K562 (cell line): Measurements from ENCODE around the gene KLKB1. TPM values are rescaled to one million over a fixed set of nuclear protein-coding genes. Genes with fewer than 3 reads are reported as not detected.
A peak's percentile ranks its signal among the peaks of the same experiment; 100 is the strongest.

ENCODE experiments used
- CAMTA2 ChIP-seq: fragments of 250-450 bp; sonication (Bioruptor Pico); conservative IDR thresholded peaks from 2 replicates; pipeline ENCODE4 v1.5.1; 2022
- MCM7 ChIP-seq, 2 experiments: fragments of 450-650 bp; IDR thresholded peaks; 2 replicates each; pipeline ENCODE4 v1.6.1; 2016 to 2018
- PHB2 ChIP-seq: fragments of 450-650 bp; IDR thresholded peaks from 2 replicates; pipeline ENCODE4 v1.6.1; 2017; ENCODE audit warnings: low read depth
- SMAD1 ChIP-seq: fragments of 150-350 bp; IDR thresholded peaks from 2 replicates; pipeline ENCODE4 v1.6.1; 2014; ENCODE audit warnings: low read length, low read depth; ENCODE audit not compliant: partially characterized antibody
- TAF15 ChIP-seq: fragments of 200-400 bp; formaldehyde crosslinking; IDR thresholded peaks from 2 replicates; pipeline ENCODE4 v1.6.1; 2017; ENCODE audit warnings: mild to moderate bottlenecking, low read depth, low read length, moderate library complexity
- ZNF24 ChIP-seq: fragments of 450-650 bp; IDR thresholded peaks from 2 replicates; pipeline ENCODE4 v1.6.1; 2016
- polyA plus RNA-seq, 8 experiments: library from polyadenylated mRNA; depleted of rRNA in 4 of 8; stranded (reverse) in 5 of 8; unstranded in 3 of 8; fragments of >200 nt; fragmentation: Nextera tagmentation in 2 of 8; fragmentation: Illumina TruSeq in 1 of 8; extraction: Ambion mirVana in 2 of 8; extraction: Trizol in 1 of 8; gene quantifications; 2 replicates each; pipeline versions ENCODE4 v1.2.1 to v1.2.3, GENCODE V29; 2011 to 2014; ENCODE audit warnings: inconsistent platforms in 1 of 8, missing spikeins in 1 of 8
- total RNA-seq, 7 experiments: library from RNA; depleted of rRNA in 6 of 7; stranded (reverse); fragments of >200 nt in 6 of 7; fragmentation: Illumina TruSeq in 2 of 7; extraction: Trizol in 2 of 7; gene quantifications; 2 replicates each; pipeline versions ENCODE4 v1.2.1 to v1.2.3, GENCODE V29; 2011 to 2021; ENCODE audit warnings: low replicate concordance in 1 of 7
- TF ChIP-seq, protein P1 (sequence below), 2 experiments: fragments of 450-650 bp in 1 of 2; sonication (generic) in 1 of 2; formaldehyde crosslinking in 1 of 2; IDR thresholded peaks; 2 replicates each; pipeline versions ENCODE4 v1.7.1 to v1.9.0; 2016 to 2022; ENCODE audit warnings: inconsistent platforms in 1 of 2, mild to moderate bottlenecking in 1 of 2, missing genetic modification reagents in 1 of 2
- TF ChIP-seq, protein P2 (sequence below): IDR thresholded peaks from 2 replicates; pipeline ENCODE4 v1.6.1; 2011; ENCODE audit warnings: borderline replicate concordance, low read depth, mild to moderate bottlenecking, moderate library complexity, low read length; ENCODE audit not compliant: insufficient read depth, poor library complexity, severe bottlenecking
- TF ChIP-seq, protein P3 (sequence below): fragments of 450-650 bp; formaldehyde crosslinking; IDR thresholded peaks from 2 replicates; pipeline ENCODE4 v1.4.0; 2020; ENCODE audit warnings: mild to moderate bottlenecking, moderate library complexity

The KLKB1 gene
- total and polyA plus RNA-seq, 9 of the 15 experiments (the other 6 are each of a cell fraction or from before 2014, with no cell fraction given), result 0.27 TPM; not detected in 8

DNA sequence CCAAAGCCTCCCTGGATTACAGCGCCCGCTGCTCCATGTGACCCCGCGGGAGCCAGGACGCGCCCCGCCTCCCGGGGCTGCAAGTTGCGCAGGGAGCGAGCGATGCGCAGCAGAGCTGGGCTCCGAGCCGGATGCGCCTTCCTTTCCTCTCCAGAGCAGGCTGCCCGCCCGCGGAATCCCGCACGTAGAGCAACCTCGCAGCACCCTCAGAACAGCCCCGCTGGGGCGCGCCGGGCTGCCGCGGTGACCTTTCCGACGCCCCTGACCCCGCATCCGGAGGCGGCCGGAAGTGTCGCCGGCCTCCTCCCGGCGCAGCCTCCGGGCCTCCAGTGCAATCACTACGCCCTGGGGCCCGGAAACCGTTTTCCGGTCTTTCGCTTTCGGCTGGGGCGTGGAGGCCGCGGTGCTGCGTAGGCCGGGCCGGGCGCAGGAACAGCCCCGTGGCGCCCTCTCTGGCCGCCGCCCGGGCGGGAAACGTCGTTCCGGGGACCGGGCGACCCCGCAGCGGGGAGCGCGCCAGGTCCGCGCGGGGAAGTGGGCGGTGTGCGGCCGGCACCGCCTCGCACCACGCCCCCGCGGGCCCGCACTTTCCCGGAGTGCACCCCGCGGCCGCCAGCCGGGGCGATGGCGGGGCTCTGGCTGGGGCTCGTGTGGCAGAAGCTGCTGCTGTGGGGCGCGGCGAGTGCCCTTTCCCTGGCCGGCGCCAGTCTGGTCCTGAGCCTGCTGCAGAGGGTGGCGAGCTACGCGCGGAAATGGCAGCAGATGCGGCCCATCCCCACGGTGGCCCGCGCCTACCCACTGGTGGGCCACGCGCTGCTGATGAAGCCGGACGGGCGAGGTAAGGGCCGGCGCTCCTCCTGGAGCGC lies 35.9 kb upstream of the KLKB1 start, which contains the start of gene CYP4V2 (continued):
- TF ChIP-seq, protein P1, sequence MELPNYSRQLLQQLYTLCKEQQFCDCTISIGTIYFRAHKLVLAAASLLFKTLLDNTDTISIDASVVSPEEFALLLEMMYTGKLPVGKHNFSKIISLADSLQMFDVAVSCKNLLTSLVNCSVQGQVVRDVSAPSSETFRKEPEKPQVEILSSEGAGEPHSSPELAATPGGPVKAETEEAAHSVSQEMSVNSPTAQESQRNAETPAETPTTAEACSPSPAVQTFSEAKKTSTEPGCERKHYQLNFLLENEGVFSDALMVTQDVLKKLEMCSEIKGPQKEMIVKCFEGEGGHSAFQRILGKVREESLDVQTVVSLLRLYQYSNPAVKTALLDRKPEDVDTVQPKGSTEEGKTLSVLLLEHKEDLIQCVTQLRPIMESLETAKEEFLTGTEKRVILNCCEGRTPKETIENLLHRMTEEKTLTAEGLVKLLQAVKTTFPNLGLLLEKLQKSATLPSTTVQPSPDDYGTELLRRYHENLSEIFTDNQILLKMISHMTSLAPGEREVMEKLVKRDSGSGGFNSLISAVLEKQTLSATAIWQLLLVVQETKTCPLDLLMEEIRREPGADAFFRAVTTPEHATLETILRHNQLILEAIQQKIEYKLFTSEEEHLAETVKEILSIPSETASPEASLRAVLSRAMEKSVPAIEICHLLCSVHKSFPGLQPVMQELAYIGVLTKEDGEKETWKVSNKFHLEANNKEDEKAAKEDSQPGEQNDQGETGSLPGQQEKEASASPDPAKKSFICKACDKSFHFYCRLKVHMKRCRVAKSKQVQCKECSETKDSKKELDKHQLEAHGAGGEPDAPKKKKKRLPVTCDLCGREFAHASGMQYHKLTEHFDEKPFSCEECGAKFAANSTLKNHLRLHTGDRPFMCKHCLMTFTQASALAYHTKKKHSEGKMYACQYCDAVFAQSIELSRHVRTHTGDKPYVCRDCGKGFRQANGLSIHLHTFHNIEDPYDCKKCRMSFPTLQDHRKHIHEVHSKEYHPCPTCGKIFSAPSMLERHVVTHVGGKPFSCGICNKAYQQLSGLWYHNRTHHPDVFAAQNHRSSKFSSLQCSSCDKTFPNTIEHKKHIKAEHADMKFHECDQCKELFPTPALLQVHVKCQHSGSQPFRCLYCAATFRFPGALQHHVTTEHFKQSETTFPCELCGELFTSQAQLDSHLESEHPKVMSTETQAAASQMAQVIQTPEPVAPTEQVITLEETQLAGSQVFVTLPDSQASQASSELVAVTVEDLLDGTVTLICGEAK (IDR thresholded peaks at IDR 0.05), result peak; percentile 95
- TF ChIP-seq, protein P1 (CRISPR knock-in tag; IDR thresholded peaks at IDR 0.05), result no peak
- TF ChIP-seq CAMTA2 (CRISPR knock-in tag), result no peak
- peak; percentile 76 for TF ChIP-seq ZNF24
- TF ChIP-seq PHB2, result no peak
- TF ChIP-seq SMAD1, result no peak
- TF ChIP-seq TAF15, result no peak
- TF ChIP-seq, protein P2, sequence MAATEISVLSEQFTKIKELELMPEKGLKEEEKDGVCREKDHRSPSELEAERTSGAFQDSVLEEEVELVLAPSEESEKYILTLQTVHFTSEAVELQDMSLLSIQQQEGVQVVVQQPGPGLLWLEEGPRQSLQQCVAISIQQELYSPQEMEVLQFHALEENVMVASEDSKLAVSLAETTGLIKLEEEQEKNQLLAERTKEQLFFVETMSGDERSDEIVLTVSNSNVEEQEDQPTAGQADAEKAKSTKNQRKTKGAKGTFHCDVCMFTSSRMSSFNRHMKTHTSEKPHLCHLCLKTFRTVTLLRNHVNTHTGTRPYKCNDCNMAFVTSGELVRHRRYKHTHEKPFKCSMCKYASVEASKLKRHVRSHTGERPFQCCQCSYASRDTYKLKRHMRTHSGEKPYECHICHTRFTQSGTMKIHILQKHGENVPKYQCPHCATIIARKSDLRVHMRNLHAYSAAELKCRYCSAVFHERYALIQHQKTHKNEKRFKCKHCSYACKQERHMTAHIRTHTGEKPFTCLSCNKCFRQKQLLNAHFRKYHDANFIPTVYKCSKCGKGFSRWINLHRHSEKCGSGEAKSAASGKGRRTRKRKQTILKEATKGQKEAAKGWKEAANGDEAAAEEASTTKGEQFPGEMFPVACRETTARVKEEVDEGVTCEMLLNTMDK, result peak; percentile 83
- TF ChIP-seq, protein P3, sequence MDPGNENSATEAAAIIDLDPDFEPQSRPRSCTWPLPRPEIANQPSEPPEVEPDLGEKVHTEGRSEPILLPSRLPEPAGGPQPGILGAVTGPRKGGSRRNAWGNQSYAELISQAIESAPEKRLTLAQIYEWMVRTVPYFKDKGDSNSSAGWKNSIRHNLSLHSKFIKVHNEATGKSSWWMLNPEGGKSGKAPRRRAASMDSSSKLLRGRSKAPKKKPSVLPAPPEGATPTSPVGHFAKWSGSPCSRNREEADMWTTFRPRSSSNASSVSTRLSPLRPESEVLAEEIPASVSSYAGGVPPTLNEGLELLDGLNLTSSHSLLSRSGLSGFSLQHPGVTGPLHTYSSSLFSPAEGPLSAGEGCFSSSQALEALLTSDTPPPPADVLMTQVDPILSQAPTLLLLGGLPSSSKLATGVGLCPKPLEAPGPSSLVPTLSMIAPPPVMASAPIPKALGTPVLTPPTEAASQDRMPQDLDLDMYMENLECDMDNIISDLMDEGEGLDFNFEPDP (CRISPR knock-in tag), result no peak
- no peak for TF ChIP-seq MCM7 (IDR thresholded peaks at IDR 0.05)
